ENCODE results near the gene LRIF1.

DNA sequence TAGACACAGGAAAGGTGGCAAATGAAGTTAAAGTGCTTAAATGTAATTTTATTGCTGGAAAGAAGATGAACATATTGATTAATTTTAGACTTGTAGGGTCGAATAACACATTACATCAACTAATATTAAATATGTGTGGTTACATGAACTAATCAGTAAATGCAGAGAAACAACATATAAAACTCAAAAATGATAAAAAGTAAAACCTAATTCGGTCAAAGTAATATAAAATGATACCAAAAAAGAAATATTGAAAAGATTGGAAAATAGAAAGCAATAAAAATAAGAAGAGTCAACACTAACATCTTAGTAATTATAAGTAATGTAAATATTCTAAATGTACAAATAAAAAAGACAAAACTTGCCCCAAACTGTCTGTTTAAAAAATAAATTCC, 47.5 kb downstream of the LRIF1 start:
- TF ChIP-seq POLR2A (IDR thresholded peaks at IDR 0.05; ENCODE audit: low read depth, low read length) (no peak), CTCF (conservative IDR thresholded peaks at IDR 0.05; ENCODE audit: low read depth, low read length) (no peak), BHLHE40 (IDR thresholded peaks at IDR 0.05; ENCODE audit: low read depth, low read length) (no peak), MXI1 (IDR thresholded peaks at IDR 0.05; ENCODE audit: borderline replicate concordance, low read depth, low read length) (no peak), ELK1 (IDR thresholded peaks at IDR 0.05; ENCODE audit: borderline replicate concordance, low read depth, low read length) (no peak), RCOR1 (IDR thresholded peaks at IDR 0.05; ENCODE audit: insufficient replicate concordance, low read length) (no peak), RAD21 (IDR thresholded peaks at IDR 0.05; ENCODE audit: low read length) (no peak)
